HG02588 (cell line): ENCODE measurements around the gene RBM19.
"Not testable (repeated sequence)": the region's sequence is repeated elsewhere in the genome, so short reads cannot be mapped to it uniquely, and the experiment has no call there.

Source experiments
- ATAC-seq: cut with Tn5 transposase; IDR thresholded peaks from one replicate; pipeline ENCODE4 v1.9.1; 2021; ENCODE audit warnings: mild to moderate bottlenecking, moderate library complexity; ENCODE audit not compliant: unreplicated experiment

The RBM19 gene

DNA sequence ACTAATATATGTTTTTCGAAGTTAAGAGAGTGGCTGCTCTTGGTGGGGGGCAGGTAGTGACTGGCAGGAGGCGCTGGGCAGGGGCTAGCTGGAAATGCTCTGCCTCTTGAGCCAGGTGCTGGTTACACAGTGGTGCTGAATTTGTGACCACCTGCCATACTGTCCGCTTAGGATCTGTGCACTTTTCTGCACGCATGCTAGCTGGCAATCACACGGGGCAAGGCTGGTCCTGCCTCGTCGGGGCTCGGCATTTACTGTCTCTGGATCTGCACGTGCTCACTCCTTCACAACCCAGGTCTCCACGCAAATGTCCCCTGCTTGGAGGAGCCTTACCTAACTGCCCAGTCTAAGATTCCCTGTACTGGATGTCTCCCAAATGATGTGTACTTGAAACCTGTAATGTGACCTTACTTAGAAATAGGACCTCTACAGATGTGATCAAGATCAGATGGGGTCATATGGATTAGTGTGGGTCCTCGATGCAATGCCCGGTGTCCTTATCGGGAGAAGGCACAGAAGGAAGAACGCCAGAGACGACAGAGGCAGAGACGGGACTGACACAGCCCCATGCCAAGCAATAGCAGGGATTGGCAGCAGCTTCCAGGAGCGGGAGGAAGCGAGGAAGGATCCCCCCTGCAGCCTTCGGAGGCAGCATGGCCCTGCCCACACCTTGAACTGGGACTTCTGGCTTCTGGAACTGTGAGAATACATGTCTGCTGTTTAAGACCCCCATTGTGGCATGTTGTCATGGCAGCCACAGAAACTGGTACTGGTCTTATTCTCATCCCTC lies 59.5 kb downstream of the RBM19 start:
- no peak for ATAC-seq

DNA sequence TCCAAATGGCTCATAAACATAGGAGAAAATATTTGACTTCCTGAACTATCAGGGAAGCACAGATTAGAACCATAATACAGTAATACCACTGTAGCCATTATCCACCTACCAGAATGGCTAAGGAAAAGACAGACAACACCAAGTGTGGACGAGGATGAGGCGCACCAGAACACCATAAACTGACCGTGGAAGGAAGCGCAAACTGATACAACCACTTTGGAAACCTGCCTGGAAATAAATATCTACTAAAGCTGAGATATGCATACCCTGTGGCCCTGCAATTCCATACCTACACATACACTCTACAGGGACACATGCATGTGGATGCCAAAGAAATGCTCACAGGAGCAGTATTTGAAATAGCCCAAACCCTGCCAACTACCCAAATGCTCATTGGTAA lies 60.3 kb downstream of the RBM19 start:
- ATAC-seq = no peak

DNA sequence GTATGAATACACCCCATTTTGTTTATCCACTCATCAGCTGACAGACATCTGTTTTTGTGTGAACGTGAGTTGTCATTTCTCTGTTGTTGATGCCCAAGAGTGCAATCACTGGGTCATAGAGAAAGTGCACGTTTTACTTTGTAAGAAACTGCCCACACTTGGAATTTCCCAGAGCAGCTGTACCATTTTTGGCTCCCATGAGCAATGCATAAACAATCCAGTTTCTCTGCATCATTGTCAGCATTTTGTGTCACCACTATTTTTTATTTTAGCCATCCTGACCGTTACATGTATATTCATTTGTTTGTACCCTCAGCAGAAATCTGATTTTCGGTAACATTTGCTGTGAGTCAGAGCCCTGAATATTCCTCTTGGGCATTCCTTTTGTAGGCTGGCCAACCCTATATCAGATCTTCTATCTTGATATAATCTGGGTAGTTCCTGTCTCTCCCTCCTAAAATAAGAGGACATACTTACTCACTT lies 62.7 kb downstream of the RBM19 start:
- no peak for ATAC-seq

DNA sequence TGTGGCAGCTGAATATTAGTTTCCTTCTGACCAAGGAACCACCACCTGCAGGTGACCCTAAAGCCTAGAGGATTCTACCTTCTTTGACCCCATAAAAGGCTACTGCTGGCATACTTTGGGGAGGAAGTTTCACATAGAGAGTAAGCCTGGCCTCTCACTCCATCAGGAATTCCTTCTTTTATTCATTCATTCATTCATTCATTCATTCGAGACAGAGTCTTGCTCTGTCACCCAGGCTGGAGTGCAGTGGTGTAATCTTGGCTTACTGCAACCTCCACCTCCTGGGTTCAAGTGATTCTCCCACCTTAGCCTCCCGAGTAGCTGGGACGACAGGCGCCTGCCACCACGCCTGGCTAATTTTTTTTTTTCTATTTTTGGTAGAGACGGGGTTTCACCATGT lies 64.8 kb downstream of the RBM19 start:
- ATAC-seq = not testable (repeated sequence)

DNA sequence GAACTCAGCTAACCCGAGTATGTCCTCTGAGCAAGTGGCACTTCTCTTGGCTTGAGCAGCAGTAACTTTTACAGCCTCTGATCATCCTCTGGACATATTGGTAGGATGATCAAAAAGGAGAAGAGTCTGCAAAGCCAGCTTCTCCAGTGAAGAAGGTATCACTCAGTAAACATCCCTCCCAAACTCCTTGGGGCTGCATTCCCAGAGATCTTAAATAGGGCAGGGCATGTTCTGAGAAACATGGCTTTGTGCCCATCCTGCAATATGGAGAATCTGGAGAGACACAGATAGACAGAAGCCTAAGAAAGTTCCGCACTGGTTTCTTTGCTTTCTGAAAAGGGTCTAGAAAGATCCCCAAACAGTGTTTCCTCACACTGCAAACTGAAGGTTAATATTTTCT lies 65.4 kb downstream of the RBM19 start:
- no peak for ATAC-seq

DNA sequence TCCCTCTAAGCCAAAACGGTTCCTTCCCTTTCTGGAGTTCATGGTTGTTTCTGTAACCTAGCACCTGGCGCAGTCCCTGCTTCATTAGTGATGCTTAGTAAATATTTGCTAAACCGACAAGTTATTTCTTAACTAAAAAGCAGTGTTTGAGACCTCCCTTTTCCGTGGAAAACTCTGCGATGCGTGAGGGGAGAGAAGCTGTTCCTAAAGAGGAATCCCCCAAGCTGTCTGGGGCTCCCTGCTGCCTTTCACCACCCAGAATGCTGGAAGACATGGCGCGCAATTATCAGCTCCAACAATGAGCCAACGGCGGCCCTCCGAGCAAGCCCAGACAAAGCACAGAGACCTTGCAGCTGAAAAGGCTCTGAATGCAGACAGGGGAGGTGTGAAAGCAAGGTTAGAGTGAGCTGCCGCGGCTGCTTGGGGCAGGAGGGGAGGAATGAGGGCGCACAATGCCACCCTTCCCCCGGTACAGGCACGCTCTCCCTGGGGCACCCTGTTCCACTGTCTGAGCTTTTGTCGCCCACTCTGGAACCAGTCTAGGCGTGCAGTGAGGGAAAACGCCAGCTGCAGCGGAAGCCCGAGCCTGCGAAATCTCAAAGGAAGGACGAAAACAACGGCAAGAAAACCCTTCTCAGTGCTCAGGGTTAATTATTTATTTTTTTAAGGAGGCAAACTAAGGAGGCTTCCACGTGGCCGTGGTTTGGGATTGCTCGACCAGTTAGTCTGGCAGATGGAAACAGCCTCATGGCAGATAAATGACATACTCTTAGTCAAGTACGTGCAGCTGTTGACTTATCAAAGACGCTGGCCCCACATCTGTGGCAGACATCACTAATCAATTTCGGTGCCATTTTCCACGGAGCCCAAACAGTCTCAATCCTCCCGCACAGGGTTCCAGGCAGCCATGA lies 66.3 kb downstream of the RBM19 start:
- ATAC-seq = no peak

DNA sequence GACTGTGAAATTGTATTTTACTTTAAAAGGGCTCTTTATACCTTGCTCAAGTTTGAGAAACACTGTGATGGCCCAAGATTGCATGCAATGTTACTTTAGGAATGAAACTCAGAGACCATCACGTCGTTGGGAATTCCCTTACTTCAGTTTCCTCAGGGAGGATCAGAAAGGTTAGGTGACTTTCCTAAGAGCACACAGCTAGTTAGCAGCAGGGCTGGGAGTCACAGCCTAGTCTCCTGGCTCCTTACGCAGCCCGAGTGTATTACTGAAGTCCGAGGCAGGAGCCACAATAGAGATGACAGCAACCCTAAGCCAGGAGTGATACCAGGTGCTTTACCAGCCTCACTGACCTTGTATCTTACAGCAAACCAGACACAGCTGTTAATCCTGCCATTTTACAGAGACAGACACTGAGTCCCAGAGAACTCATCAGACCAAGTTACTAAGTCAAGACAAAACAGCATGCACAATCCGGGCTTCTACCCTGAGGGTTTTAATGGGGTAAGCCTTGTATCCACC lies 67.0 kb downstream of the RBM19 start:
- ATAC-seq = no peak

DNA sequence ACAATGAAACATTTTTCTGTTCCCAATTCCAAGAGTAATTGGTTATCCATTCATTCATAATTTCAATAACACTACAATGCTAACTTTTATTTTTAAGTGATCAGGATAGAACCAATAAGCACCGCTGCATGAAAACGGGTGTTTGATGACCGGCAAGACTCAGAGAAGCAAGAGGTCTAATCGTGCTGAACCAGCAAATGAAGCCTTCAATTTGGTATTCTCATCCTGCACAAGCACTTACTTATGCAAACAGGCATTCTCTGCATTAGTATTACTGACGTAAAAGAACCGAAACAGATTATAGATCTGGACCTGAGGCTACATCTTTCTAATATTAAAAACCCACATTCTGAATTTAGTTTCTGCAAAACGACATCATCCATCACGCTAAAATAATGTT lies 67.7 kb downstream of the RBM19 start:
- ATAC-seq = no peak

DNA sequence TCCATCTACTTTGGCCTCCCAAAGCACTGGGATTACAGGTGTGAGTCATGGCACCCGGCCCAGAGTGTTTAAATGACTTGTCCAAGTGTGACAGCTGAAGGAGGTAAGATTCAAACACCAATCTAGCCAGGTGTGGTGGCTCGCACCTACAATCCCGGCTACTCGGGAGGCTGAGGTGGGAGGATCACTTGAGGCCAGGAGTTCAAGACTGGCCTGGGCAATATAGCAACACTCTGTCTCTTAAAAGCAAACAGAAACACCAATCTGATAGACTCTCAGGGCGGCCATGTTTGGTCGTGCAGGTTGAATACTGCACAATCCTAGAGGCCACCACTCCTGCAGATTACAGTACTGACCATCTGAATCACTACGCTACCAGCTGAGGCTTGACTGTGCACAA lies 68.7 kb downstream of the RBM19 start:
- no peak for ATAC-seq

DNA sequence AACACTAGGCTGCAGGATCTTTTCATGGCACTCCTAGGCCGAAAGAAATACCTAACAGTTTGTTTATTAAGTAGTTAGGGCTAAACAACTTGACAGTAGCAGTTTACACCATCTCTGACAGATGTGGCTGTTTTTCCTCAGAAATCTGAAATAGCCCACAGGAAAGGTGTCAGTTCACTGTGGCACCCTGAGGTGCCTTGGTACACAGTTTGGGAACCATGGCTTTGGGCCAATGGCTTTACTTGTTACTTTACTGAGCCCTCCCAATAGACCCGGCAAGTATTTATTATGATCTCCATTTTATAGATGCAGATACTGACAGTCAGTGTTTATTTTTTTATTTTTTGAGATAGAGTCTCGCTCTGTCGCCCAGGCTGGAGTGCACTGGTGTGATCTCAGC lies 69.3 kb downstream of the RBM19 start:
- ATAC-seq = no peak

DNA sequence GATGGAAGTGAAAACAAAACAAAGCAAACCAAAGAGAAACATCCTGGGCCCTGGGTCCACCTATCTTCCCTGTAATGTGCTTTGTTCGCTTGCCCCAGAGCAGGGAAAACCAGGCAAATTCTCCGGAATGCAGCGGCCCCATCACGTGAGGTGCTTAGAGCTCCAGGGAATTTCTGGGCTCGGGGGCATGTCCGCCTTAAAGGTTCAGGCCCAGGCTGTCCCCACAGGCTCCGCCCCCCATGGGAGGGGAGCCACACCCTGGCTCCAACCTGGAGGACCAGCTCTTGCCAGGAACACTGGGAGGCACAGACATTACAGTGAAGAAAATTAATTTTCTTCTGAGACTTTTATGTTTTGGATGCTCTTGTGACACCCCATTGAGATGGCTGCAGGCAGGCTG lies 69.9 kb downstream of the RBM19 start:
- ATAC-seq = no peak

DNA sequence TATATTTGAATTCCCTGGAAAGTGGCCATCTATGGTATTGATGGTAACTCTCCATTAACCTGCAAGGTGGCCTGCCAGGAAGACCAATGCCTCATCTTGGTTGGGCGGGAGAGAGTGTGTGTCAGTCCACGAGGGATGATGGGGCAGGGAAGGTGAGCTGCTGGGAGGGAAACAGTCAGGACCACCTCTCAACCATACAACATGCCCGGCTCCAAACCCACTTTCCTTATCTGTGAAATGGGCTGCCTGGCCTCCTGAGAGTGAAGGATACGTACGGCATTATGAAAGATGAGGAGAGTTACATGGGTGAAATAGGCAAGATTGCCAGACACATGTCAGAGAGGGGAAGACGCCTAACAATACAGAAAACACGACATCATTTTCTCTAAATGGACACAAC lies 70.9 kb downstream of the RBM19 start:
- ATAC-seq = no peak

DNA sequence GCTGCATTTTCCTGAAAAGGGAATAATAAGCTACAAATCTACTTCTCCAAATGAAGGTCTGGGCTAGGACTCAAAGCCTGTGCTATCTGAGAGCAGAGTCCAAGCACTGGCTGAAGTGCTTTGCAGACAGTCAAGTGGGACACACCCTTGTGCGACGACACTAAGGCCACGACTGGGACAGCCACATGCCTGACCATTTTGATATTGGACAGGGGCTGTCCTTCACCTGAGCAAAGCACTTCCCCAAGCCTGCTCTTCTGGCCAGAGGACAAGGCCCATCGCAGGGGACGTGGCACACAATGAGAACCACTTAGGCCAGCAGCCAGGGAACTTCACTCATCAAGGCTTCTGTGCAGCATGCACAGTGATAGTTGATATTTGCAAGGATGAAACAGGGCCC lies 71.4 kb downstream of the RBM19 start:
- no peak for ATAC-seq

DNA sequence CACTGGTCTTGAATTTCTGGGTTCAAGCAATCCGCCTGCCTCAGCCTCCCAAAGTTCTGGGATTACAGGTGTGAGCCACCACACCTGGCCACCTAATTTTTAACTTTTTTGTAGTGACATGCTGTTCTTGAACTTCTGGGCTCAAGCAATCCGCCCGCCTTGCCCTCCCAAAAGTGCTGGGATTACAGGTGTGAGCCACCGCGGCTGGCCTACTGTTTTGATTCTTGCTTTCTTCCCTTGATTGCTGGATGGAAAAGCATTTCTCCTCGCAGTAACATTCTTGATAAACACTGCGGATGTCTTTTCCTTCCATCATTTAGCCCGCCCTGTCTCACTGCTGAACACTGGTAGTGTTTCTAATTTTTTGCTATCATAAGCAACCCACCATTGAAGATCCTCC lies 72.9 kb downstream of the RBM19 start:
- no peak for ATAC-seq

DNA sequence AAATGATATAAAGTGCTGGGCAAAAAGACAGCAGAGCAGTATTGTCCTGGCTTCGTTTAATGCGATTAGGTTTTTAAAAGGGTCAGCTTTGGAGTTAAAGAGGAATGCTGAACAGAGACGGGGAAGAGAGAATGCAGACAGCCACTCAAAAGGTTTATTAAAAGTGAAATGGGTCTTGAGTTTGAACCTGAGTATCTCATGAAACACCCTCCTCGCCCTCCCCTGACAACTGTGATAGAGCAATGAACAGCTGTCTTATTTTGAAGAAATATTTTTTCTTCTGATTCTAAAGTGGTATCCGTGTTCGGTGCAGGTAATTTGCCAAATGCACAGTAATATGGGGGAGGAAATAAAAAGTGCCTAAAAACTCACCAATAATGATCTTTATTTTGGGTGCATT lies 73.6 kb downstream of the RBM19 start:
- ATAC-seq = no peak

DNA sequence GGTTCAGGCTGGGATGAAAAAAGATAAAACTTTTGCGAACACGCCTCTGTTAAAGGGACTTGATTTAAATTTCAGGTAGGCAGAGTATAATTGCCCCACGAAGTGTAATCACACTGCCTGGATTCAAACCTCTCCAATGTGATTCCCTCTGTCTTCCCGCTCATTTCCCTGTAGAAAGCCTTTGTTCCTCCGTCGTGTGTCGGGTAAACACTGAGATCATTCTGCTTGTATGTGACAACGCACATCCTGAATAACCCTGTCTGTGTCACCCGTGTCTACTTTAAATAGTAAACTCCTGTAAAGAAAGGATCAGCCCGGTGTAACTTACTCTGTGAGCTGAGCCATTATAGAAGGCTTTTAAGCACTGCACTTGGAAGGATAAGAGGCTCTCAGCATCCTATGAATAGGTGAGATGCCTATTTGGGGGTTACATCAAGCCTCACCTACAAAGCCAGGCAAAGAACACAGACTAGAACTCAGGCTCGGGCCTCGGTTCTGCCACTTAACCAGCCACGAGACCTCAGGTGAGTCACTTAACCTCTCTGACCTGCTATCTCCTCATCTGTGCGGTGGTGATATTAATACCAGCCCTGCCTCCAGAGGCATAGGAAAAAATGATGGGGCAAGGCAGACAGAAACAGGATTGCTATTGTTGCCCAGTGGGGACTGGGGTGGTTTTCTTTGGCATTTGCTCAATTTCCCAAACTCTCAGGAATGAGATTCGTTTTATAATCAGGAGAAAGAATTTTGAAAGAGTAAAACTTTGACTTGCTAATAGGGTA lies 74.2 kb downstream of the RBM19 start:
- ATAC-seq = no peak

DNA sequence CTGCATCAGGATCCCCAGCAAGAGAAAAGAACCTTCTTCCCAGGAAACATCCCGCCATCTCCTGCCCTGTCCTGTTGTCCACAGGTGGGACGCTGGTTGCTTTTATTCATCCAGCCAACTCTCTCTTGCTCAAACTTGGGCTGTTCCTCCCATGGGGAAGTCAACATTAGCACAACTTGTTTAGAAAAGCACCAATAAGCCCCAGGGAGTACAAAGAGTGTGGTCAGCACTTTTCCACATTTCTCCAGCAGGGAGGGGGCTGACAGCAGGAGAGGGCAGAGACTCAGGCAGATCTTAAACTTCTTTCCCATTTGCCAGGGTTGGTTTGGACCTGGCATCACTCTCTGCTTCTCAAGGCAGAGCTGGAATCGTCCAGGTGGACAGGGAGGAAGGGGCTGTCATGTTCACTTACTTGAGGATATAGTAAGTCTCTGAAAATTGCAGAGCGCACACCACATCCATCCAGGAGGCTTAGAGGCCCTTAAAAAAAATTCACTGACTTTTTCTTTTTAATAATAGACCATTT lies 74.9 kb downstream of the RBM19 start:
- no peak for ATAC-seq

DNA sequence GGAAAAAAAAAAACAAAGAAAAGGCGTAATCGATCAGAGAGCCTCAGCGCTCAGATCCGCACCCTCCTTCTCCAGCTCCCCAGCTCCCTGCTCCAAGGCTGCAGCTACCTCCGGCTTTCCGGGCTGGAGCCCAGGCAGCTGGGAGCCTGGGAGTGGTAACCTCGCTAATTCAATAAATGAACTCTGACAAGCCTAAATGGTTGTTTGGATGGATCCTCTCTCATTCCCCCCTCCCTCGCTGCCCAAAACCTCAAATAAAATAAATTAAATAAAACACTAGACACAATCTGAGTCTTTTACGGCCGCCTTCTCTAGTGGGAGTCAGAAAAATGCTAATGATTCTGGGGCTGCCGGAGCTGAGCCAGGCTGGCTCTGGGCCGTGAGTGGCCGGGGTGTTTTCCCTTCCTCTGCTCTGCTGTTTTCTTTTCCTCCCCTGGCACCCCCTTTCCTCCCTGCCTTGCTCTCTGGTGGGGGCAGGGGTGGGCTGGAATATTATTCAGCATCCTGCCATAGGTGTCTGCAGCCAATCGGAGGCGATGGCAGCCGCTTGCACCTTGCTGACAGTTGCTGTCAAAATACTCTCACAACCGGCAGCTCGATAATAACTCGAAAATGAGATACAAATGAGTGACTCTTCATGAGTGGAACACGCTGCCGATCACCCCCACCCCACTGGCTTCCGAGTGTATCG lies 76.1 kb downstream of the RBM19 start:
- ATAC-seq = no peak

DNA sequence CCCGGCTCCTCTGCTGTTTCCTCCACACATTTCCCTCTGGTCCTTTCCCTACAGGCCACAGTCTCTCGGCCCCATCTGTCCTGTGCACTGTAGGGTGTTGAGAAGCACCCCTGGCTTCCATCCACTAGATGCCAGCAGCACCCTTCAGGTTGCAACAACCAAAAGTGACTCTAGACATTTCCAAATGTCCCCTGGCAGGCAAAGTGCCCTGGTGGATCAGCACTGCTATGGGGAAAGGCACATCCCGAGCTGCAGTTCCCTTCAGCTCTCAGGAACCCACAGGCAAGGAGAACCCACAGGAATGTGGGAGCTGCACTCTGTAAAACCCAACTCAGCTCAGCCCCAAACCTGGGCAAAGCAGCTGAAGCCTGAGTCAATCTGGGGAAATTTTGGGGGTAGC lies 77.0 kb downstream of the RBM19 start:
- ATAC-seq = no peak

DNA sequence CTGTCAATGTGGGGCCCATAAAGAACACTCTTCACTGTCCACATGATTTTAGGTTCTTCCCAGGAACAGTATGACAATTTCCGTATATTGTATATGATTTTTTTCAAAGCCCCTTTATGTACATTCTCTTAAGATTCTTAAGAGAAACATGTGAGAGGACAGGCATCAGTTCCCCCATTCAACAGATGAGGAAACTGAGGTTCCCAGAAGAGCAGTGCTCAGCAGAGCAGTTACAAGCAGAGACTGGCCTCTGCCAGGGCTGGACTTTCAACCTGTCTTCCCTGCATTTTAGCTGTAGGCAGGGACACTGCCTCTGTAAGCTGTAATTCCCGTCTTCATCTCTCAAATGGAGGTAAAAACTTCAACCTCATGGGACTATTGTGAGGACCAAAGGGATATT lies 77.7 kb downstream of the RBM19 start:
- no peak for ATAC-seq
